Astrocyte of the spinal cord (primary cell): ENCODE measurements around the gene PLXDC2.

Experiments used
- DNase-seq: peaks from one replicate; pipeline ENCODE4 v3.0.0; 2011; ENCODE audit warnings: low read depth, low spot score
- H3K4me3 ChIP-seq: 2 replicates; pipeline ENCODE4 v1.5.1; 2011; ENCODE audit warnings: low read depth, mild to moderate bottlenecking, low read length, moderate library complexity
- CTCF ChIP-seq: IDR thresholded peaks from 2 replicates; pipeline ENCODE4 v1.5.1; 2012; ENCODE audit warnings: low read depth, mild to moderate bottlenecking, low read length, inconsistent platforms
- in situ Hi-C: cut with HindIII; loops from 2 replicates; pipeline ENCODE4 v1.10.0; 2017; ENCODE audit warnings: low sequenced_read_pairs

The PLXDC2 gene

GRCh38 chr10:20073167-20073566 lies 256.9 kb downstream of the PLXDC2 start:
- TF ChIP-seq CTCF = no peak
- no peak overlapping the region for H3K4me3 ChIP-seq
- in situ Hi-C loops = no loop called here
- DNase-seq = no peak

- no peak for DNase-seq
- H3K4me3 ChIP-seq = no peak overlapping the region
- TF ChIP-seq CTCF = no peak
- in situ Hi-C loops = no loop called here
These were observed 259.5 kb downstream of the PLXDC2 start for GRCh38 chr10:20075713-20076112.

- no peak overlapping the region for H3K4me3 ChIP-seq
- in situ Hi-C loops = no loop called here
- TF ChIP-seq CTCF = no peak
- no peak for DNase-seq
These were observed 268.2 kb downstream of the PLXDC2 start for GRCh38 chr10:20084451-20084850.

GRCh38 chr10:20085115-20085514 lies 268.9 kb downstream of the PLXDC2 start:
- no peak overlapping the region for H3K4me3 ChIP-seq
- TF ChIP-seq CTCF = no peak
- DNase-seq = no peak
- in situ Hi-C loops = no loop called here

- no peak overlapping the region for H3K4me3 ChIP-seq
- TF ChIP-seq CTCF = no peak
- in situ Hi-C loops = no loop called here
- DNase-seq = no peak
These were observed 271.1 kb downstream of the PLXDC2 start for GRCh38 chr10:20087353-20087752.

- H3K4me3 ChIP-seq = no peak overlapping the region
- in situ Hi-C loops = no loop called here
- no peak for DNase-seq
- TF ChIP-seq CTCF = no peak
These were observed 271.9 kb downstream of the PLXDC2 start for GRCh38 chr10:20088061-20088701.
